ENCODE data around the gene ICE1.

Gene ICE1

DNA sequence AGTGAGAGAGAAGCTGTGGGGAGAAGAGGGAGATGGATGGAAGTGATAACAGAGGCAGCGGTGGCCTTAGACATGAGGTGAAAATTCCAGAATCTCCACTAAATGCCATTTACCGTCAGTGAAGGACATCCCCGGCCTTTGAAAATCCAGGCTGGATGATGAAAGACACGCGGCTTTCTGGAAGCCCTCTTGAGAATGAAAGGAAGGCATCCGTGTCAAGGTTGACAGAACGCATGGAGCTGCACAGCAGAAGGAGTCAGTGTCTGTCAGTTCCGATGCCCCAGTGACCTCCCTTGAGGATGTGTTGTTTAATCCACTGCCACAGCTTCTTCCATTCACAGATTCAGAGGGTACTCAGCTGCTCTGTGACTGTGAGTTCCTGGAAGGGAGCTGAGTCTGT is 114.9 kb downstream of the ICE1 start:
- no peak for DNase-seq (ENCODE audit: low read depth in 2 of 2)

DNA sequence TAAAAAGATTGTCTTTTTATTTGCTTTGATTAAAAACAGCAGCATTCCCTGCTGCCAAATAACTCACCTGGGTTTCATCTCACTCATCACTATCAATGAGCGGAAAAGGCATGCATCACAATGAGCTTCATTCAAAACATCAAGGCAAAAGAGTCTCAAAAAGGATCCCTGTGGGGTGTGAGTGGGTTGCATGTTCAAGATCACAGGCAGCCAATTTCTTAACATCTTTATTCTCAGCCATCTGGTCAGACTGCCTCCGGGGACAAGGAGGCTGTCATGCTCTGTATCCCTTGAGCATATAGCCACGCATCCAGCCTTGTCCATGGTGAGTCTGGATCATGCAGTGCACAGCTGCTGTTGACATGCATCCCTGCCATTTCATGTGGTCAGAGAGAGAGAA is 117.1 kb downstream of the ICE1 start:
- no peak for DNase-seq (ENCODE audit: low read depth in 2 of 2)
